ENCODE data around the gene TLE2.

DNA sequence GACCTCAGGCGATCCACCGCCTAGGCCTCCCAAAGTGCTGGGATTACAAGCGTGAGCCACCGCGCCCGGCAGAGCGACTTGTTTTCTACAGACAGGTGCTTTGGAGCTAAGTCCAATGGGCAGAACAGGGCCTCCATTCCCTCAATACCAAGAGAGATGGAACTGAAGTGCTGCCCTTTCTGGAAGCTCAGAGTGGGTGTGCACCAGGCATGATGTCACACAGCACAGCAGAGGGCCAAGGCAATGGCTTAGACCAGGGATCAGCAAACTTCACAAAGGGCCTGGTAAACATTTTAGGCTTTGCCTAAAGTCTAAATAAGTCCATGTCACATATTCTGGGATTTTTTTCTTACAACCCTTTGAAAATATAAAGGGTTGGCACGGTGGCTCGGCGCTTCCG is 30.4 kb downstream of the TLE2 start:
- TF ChIP-seq, protein P1, sequence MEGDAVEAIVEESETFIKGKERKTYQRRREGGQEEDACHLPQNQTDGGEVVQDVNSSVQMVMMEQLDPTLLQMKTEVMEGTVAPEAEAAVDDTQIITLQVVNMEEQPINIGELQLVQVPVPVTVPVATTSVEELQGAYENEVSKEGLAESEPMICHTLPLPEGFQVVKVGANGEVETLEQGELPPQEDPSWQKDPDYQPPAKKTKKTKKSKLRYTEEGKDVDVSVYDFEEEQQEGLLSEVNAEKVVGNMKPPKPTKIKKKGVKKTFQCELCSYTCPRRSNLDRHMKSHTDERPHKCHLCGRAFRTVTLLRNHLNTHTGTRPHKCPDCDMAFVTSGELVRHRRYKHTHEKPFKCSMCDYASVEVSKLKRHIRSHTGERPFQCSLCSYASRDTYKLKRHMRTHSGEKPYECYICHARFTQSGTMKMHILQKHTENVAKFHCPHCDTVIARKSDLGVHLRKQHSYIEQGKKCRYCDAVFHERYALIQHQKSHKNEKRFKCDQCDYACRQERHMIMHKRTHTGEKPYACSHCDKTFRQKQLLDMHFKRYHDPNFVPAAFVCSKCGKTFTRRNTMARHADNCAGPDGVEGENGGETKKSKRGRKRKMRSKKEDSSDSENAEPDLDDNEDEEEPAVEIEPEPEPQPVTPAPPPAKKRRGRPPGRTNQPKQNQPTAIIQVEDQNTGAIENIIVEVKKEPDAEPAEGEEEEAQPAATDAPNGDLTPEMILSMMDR (IDR thresholded peaks at IDR 0.05; ENCODE audit: low read length) = no peak
- TF ChIP-seq EZH2 (optimal IDR thresholded peaks at IDR 0.05; ENCODE audit: low read depth, low read length) = no peak
- TF ChIP-seq EZH2phosphoT487 (IDR thresholded peaks at IDR 0.05; ENCODE audit: low read length) = no peak
